Gastroesophageal sphincter (tissue), 3 donors: ENCODE results near the gene STAM2.

Experiments
- CTCF ChIP-seq, 4 experiments: fragments of 200-600 bp in 2 of 4; fragments of 450-650 bp in 2 of 4; sonication (generic) in 1 of 4; IDR thresholded peaks; one replicate each; pipeline ENCODE4 v1.5.1; 2017 to 2019; ENCODE audit warnings: antibody characterized with exemption in 4 of 4, mild to moderate bottlenecking in 2 of 4, moderate library complexity in 2 of 4
- POLR2A ChIP-seq, 2 donors: fragments of 450-650 bp; IDR thresholded peaks; one replicate each; pipeline ENCODE4 v1.6.1; 2017; ENCODE audit warnings: antibody characterized with exemption in 2 of 2, mild to moderate bottlenecking in 2 of 2, moderate library complexity in 1 of 2

DNA sequence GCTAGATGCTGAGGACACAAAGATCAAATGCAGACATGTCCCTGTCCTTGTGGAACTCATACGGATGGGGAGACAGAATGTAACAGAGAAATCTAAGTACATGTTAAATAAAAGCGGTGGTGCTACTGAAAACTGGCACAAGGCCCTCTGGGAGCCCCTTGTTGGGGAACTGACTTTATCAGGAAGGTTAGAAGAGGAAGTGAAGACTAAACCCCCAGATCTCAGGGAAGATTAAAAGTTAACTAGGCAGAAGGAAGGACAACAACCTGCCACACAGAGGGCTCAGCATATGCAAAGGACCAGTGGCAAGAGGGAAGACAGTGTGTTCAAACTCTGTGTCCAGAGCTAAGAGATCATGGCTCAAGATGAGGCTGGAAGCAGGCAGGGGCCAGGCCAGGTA is 81.5 kb downstream of the STAM2 start:
- no peak for TF ChIP-seq POLR2A (IDR thresholded peaks at IDR 0.05)
- no peak for TF ChIP-seq CTCF (IDR thresholded peaks at IDR 0.05)
